ENCODE data around the gene CYP11A1.

GRCh38 chr15:74369756-74370155 is 2.3 kb upstream of the CYP11A1 start:
- TF ChIP-seq CTCF (IDR thresholded peaks at IDR 0.05 in 4 of 5, conservative IDR thresholded peaks at IDR 0.05 in 1 of 5) = no peak
- no peak for TF ChIP-seq POLR2A (IDR thresholded peaks at IDR 0.05)

Measured in gastrocnemius medialis (tissue), 4 donors.